PC-3 (cell line): Measurements from ENCODE around the gene LIN9. TPM values are rescaled to one million over a fixed set of nuclear protein-coding genes. Genes with fewer than 3 reads are reported as not detected.
A peak's percentile ranks its signal among the peaks of the same experiment; 100 is the strongest.

ENCODE experiments used
- ATAC-seq: fragments of 200-7000 bp; cut with Tn5 transposase; 2 replicates; pipeline ENCODE4 v1.9.1; 2020; ENCODE audit warnings: mild to moderate bottlenecking, moderate library complexity
- BruUV-seq: library from RNA; stranded (reverse); fragments of 400-500 nt; replicated peaks from 2 replicates; lab custom pipeline; 2021; lab: Mats Ljungman, UMichigan
- CTCF ChIA-PET: fragments of 300-600 bp; sonication (Branson Sonifier 250); formaldehyde crosslinking; loops from one replicate; lab custom pipeline; 2022; ENCODE audit warnings: antibody characterized with exemption; lab: Charles Lee
- POLR2A ChIA-PET: fragments of 300-600 bp; sonication (Branson Sonifier 250); formaldehyde crosslinking; loops from one replicate; lab custom pipeline; 2022; ENCODE audit warnings: antibody characterized with exemption; ENCODE audit not compliant: unreplicated experiment; lab: Charles Lee
- DNase-seq: peaks from one replicate; pipeline ENCODE4 v3.0.0-alpha.2; 2015
- H2AFZ ChIP-seq: fragments of 300-600 bp; sonication (generic); 2 replicates; pipeline ENCODE4 v1.6.0; 2016; ENCODE audit warnings: antibody characterized with exemption, low read length
- H3F3A ChIP-seq: fragments of 300-600 bp; sonication (generic); one replicate; pipeline ENCODE4 v1.6.0; 2017; ENCODE audit warnings: antibody characterized with exemption, low read length, control low read depth, mild to moderate bottlenecking; ENCODE audit not compliant: unreplicated experiment
- H3K27ac ChIP-seq: fragments of 300-600 bp; sonication (generic); 2 replicates; pipeline ENCODE4 v1.5.1; 2016; ENCODE audit warnings: mild to moderate bottlenecking, low read length
- H3K27me3 ChIP-seq: fragments of 300-600 bp; sonication (generic); 2 replicates; pipeline ENCODE4 v1.6.1; 2016; ENCODE audit warnings: low read length, mixed read lengths
- H3K36me3 ChIP-seq: fragments of 300-600 bp; sonication (generic); 2 replicates; pipeline ENCODE4 v1.6.1; 2016; ENCODE audit warnings: low read depth, mixed run types, low read length, mixed read lengths
- H3K4me1 ChIP-seq: fragments of 300-600 bp; sonication (generic); 2 replicates; pipeline ENCODE4 v1.5.1; 2016; ENCODE audit warnings: low read length; ENCODE audit not compliant: insufficient read depth
- H3K4me2 ChIP-seq: fragments of 300-600 bp; sonication (generic); 2 replicates; pipeline ENCODE4 v1.6.0; 2016; ENCODE audit warnings: low read length
- H3K4me3 ChIP-seq: fragments of 300-600 bp; sonication (generic); 2 replicates; pipeline ENCODE4 v1.5.1; 2016; ENCODE audit warnings: mild to moderate bottlenecking, low read length, mixed read lengths
- H3K79me2 ChIP-seq: fragments of 300-600 bp; sonication (generic); 2 replicates; pipeline ENCODE4 v1.6.1; 2017; ENCODE audit warnings: low read length, mixed read lengths
- H3K9ac ChIP-seq: fragments of 300-600 bp; sonication (generic); 2 replicates; pipeline ENCODE4 v1.6.0; 2016; ENCODE audit warnings: mild to moderate bottlenecking, low read length
- H3K9me2 ChIP-seq: fragments of 300-600 bp; sonication (generic); replicated peaks from 2 replicates; pipeline ENCODE4 v1.6.1; 2016; ENCODE audit warnings: mixed run types, low read length, mixed read lengths
- H3K9me3 ChIP-seq: fragments of 300-600 bp; sonication (generic); 2 replicates; pipeline ENCODE4 v1.6.1; 2016; ENCODE audit warnings: low read length, mixed read lengths
- H4K20me1 ChIP-seq: fragments of 300-600 bp; sonication (generic); 2 replicates; pipeline ENCODE4 v1.6.1; 2016; ENCODE audit warnings: low read length, mixed read lengths
- CTCF ChIP-seq: fragments of 300-600 bp; sonication (generic); conservative IDR thresholded peaks from 2 replicates; pipeline ENCODE4 v1.5.1; 2017; ENCODE audit warnings: antibody characterized with exemption, low read depth, mild to moderate bottlenecking, low read length
- EZH2 ChIP-seq: fragments of 300-600 bp; sonication (generic); IDR thresholded peaks from one replicate; pipeline ENCODE4 v1.6.1; 2017; ENCODE audit warnings: antibody characterized with exemption, mild to moderate bottlenecking, low read length; ENCODE audit not compliant: unreplicated experiment
- EZH2phosphoT487 ChIP-seq: fragments of 300-600 bp; sonication (generic); IDR thresholded peaks from 2 replicates; pipeline ENCODE4 v1.6.1; 2018; ENCODE audit warnings: mild to moderate bottlenecking, antibody characterized with exemption, low read length, borderline replicate concordance
- intact Hi-C: fragments of 100-400 bp; cut with micrococcal nuclease; formaldehyde crosslinking; loops from 2 replicates; pipeline ENCODE4 v1.9.0; 2023
- total RNA-seq: library from RNA; depleted of rRNA; stranded (reverse); fragments of >200 nt; gene quantifications from 2 replicates; pipeline ENCODE4 v1.2.3, GENCODE V29; 2014

Gene LIN9
- total RNA-seq, 1 experiment from 2014 or later: 25.3 TPM

GRCh38 chr1:226327761-226328162 lies 18.8 kb upstream of the LIN9 start:
- DNase-seq (no peak), ATAC-seq (no peak)
- Histone ChIP-seq H3K36me3 (no peaks in the 10 kb centered on the region), H3K9ac (no peak overlapping the region), H3K27me3 (no peaks in the 10 kb centered on the region), H3K27ac (no peak overlapping the region), H3K4me3 (no peak overlapping the region), H3K9me2 (no peaks in the 10 kb centered on the region), H4K20me1 (no peaks in the 10 kb centered on the region), H3F3A (no peaks in the 10 kb centered on the region), H3K4me1 (peaks cover 20% of the 10 kb centered on the region), H3K79me2 (no peaks in the 10 kb centered on the region), H2AFZ (no peak overlapping the region), H3K9me3 (no peaks in the 10 kb centered on the region), H3K4me2 (no peak overlapping the region)
- BruUV-seq: no TSS peak
- intact Hi-C loops: no loop called here
- CTCF ChIA-PET: no interaction called here
- no peak for TF ChIP-seq EZH2phosphoT487
- no peak for TF ChIP-seq CTCF
- no peak for TF ChIP-seq EZH2
- POLR2A ChIA-PET: no interaction called here

- intact Hi-C loops: no loop called here
- CTCF ChIA-PET: no interaction called here
- DNase-seq (peak; percentile 85), ATAC-seq (peak; percentile 61)
- Histone ChIP-seq H3K9me2 (no peaks in the 10 kb centered on the region), H3K9me3 (no peaks in the 10 kb centered on the region), H3K27me3 (no peaks in the 10 kb centered on the region), H3K4me1 (peaks cover 19% of the 10 kb centered on the region), H3F3A (no peaks in the 10 kb centered on the region), H3K4me2 (no peak overlapping the region), H3K9ac (no peak overlapping the region), H3K4me3 (no peak overlapping the region), H2AFZ (no peak overlapping the region), H3K79me2 (no peaks in the 10 kb centered on the region), H3K27ac (no peak overlapping the region), H3K36me3 (no peaks in the 10 kb centered on the region), H4K20me1 (no peaks in the 10 kb centered on the region)
- no TSS peak for BruUV-seq
- POLR2A ChIA-PET: no interaction called here
- TF ChIP-seq EZH2phosphoT487 (no peak), CTCF (no peak), EZH2 (no peak)
These were observed 16.2 kb upstream of the LIN9 start for GRCh38 chr1:226325178-226325577.

GRCh38 chr1:226324479-226324878 lies 15.5 kb upstream of the LIN9 start:
- Histone ChIP-seq H3K4me1 (peaks cover 19% of the 10 kb centered on the region), H3K4me3 (no peak overlapping the region), H3K36me3 (no peaks in the 10 kb centered on the region), H3K27me3 (no peaks in the 10 kb centered on the region), H3F3A (no peaks in the 10 kb centered on the region), H3K79me2 (no peaks in the 10 kb centered on the region), H4K20me1 (no peaks in the 10 kb centered on the region), H3K9me3 (no peaks in the 10 kb centered on the region), H2AFZ (no peak overlapping the region), H3K4me2 (no peak overlapping the region), H3K27ac (no peak overlapping the region), H3K9ac (no peak overlapping the region), H3K9me2 (no peaks in the 10 kb centered on the region)
- CTCF ChIA-PET: no interaction called here
- no TSS peak for BruUV-seq
- POLR2A ChIA-PET: interaction anchor here (0.6 kb wide), 1 partner anchor 200 kb away, joined by 4 read pairs; no protein-coding TSS in a partner anchor
- TF ChIP-seq CTCF (no peak), EZH2 (no peak), EZH2phosphoT487 (no peak)
- DNase-seq (no peak), ATAC-seq (no peak)
- intact Hi-C loops: no loop called here
